ENCODE data around the gene CBLN3.

DNA sequence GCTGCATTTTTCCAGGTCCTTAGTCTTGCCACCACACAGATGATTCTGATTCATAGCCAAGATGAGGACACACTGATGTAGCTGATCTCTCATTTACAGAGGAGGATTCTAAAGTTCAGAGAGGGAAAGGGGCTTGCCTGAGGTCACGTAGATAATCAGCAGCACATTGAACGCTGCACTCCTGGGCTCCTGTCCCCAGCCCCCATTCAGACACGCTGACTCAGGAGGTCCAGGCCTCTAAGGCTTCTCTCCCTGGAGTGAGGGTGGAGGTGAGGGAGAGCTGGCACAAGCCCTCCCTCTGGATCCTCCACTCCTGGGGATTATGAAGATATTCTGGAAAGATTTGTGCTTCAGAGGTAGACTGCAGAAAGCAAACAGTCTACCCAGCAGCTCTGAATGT, 51.1 kb downstream of the CBLN3 start:
- no peak for TF ChIP-seq CTCF (conservative IDR thresholded peaks at IDR 0.05; ENCODE audit: low read depth, low read length)
- TF ChIP-seq EZH2 (IDR thresholded peaks at IDR 0.05; ENCODE audit: low read length, unreplicated experiment) = no peak

All from PC-3 (cell line).